Measurements from ENCODE around the gene KLC3.

KLC3 gene

GRCh38 chr19:45349430-45349941, 8.9 kb downstream of the KLC3 start:
- no peak for DNase-seq

GRCh38 chr19:45350477-45351058, 10.0 kb downstream of the KLC3 start:
- DNase-seq, result no peak

- DNase-seq, result no peak
These were observed 10.9 kb downstream of the KLC3 start for GRCh38 chr19:45351401-45351952.

- no peak for DNase-seq
These were observed 11.5 kb downstream of the KLC3 start for GRCh38 chr19:45352062-45352461.

- no peak for DNase-seq
These were observed 11.9 kb downstream of the KLC3 start for GRCh38 chr19:45352471-45352870.

- DNase-seq, result no peak
These were observed 12.6 kb downstream of the KLC3 start for GRCh38 chr19:45352914-45353796.

- DNase-seq, result no peak
These were observed 13.8 kb downstream of the KLC3 start for GRCh38 chr19:45354241-45354842.

GRCh38 chr19:45355402-45355801, 14.9 kb downstream of the KLC3 start:
- DNase-seq, result no peak

- no peak for DNase-seq
These were observed 15.4 kb downstream of the KLC3 start for GRCh38 chr19:45355910-45356309.

GRCh38 chr19:45356760-45357444, 16.4 kb downstream of the KLC3 start:
- DNase-seq, result no peak

GRCh38 chr19:45357445-45357783, 16.9 kb downstream of the KLC3 start:
- DNase-seq, result no peak

- DNase-seq, result no peak
These were observed 17.8 kb downstream of the KLC3 start for GRCh38 chr19:45358213-45358792.

- DNase-seq, result no peak
These were observed 21.1 kb downstream of the KLC3 start for GRCh38 chr19:45361608-45362007.

- DNase-seq, result no peak
These were observed 21.7 kb downstream of the KLC3 start for GRCh38 chr19:45362291-45362690.

- DNase-seq, result no peak
These were observed 23.4 kb downstream of the KLC3 start for GRCh38 chr19:45363861-45364459.

GRCh38 chr19:45364696-45365095, 24.1 kb downstream of the KLC3 start:
- DNase-seq, result no peak

- no peak for DNase-seq
These were observed 27.6 kb downstream of the KLC3 start for GRCh38 chr19:45368127-45368526.

- DNase-seq, result no peak
These were observed 28.3 kb downstream of the KLC3 start for GRCh38 chr19:45368737-45369340.

GRCh38 chr19:45370410-45371204, 30.1 kb downstream of the KLC3 start, which contains the start of gene ERCC2:
ERCC2 (minus strand) TSS chr19:45370573; CDS start chr19:45370540, 33 bp downstream.
- DNase-seq, result peak; percentile 96

GRCh38 chr19:45376045-45376724, 35.6 kb downstream of the KLC3 start:
- DNase-seq, result no peak

Measured in NCI-H510A (cell line).